RPMI8226 (cell line): ENCODE measurements around the gene PDE4C.

ENCODE experiments used
- DNase-seq: peaks from one replicate; pipeline ENCODE4 v3.0.0-alpha.2; 2015

PDE4C gene

GRCh38 chr19:18225702-18226468, at the start of gene PDE4C:
TSS of gene PDE4C (minus strand) at chr19:18226438. CDS start at chr19:18226415, 23 bp downstream.
- no peak for DNase-seq

GRCh38 chr19:18274781-18275356, 48.6 kb upstream of the PDE4C start:
- no peak for DNase-seq

- DNase-seq: no peak
Measured at GRCh38 chr19:18274219-18274780, 48.1 kb upstream of the PDE4C start, which contains the start of gene IQCN. TSS of gene IQCN (minus strand) at chr19:18274452. CDS start at chr19:18269478, 4,974 bp downstream.

GRCh38 chr19:18273561-18274218, 47.5 kb upstream of the PDE4C start:
- DNase-seq: no peak

DNA sequence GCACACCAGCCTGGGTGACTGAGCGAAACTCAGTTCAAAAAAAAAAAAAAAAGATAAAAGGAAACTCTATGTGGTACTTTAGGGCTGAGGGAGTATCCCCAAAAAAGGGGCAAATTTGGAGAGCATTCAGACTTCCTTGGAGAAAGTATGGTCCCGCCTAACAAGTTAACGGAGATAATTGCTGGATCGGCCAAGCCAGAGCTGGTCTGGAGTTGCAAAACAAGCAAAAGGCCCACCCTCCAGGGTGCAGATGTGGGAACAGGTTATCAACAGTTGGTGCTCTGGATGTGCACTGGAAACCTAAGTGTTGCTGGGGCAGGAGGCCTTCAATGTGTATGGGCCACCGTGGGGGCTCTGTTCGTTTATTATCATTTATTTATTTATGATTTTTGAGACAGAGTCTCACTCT, 45.2 kb upstream of the PDE4C start:
- no peak for DNase-seq

- DNase-seq: no peak
Measured at GRCh38 chr19:18270326-18270725, 44.1 kb upstream of the PDE4C start.

DNA sequence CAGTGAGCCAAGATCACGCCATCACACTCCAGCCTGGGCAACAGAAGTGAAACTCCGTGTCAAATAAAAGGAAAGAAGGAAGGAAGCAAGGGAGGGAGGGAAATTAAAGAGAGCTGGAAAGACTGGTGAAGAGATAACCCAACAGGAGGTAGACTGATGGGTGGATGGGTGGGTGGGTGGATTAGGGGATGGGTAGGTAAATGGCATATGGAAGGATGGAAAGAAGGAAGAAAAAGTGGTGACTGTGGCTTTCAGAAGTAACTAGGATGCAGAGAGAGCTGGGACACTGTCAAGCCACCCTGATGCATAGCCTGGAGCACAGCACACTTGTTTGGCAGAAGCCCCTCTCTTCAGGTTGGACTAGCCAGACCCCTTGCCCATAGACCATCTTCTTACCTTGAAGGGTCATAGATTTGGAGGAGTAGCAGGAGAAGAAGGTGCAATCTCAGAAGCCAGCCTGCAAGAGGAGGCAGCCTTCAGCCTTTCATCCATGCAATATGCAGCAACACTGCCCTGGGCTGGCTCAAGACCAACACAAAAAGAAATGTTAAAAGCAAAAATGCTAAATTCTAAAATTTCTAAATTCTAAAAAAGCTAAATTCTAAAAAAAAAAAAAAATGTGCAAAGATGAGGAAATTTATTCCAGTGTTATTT, 43.0 kb upstream of the PDE4C start:
- no peak for DNase-seq

- DNase-seq: no peak
Measured at GRCh38 chr19:18266771-18267686, 40.8 kb upstream of the PDE4C start.

DNA sequence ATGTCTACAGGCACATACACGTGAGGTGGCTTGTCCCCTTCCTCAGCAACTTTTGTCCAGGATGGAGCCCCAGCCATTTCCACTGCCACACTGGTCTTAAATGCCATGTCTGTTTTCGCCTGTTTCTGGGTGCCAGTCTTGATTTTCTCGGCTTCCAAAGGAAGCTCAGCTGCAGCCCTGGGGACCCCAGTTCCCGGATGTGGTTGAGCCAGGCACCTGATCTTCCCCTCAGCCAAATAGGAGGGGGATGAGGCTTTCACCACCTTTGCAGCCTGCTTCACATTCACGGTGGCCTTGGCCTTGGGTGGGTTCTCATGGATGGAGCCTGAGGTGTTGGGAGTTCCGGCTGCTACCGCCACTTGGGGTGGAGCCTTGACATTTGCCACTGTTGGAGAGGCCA, 39.3 kb upstream of the PDE4C start:
- no peak for DNase-seq

DNA sequence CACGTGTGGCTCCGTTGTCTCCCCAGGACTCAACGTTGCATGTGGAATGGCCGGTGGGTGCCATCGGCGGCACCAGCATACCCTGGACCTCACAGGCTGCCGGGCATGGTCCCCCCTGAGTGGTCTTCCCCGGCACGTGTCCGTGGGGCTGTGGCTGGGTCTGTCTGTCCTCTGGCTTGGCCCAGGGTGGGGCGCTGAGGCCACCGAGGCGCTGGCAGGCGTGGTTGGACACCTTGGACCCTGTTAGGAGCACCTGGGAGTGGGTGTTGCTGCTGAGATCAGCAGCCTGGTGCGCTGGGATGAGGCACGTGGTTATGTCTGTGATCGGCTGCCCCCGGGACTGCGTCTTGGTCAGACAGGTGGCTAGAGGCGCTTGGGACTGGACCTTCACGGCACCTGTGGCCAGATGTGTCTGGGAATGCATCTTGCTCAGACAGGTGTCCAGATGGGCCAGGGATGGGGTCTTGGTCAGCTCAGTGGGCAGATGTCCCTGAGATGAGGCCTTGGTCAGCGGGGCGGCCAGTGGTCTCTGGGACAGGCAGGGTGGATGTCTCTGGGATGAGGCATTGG, 38.8 kb upstream of the PDE4C start:
- no peak for DNase-seq

DNA sequence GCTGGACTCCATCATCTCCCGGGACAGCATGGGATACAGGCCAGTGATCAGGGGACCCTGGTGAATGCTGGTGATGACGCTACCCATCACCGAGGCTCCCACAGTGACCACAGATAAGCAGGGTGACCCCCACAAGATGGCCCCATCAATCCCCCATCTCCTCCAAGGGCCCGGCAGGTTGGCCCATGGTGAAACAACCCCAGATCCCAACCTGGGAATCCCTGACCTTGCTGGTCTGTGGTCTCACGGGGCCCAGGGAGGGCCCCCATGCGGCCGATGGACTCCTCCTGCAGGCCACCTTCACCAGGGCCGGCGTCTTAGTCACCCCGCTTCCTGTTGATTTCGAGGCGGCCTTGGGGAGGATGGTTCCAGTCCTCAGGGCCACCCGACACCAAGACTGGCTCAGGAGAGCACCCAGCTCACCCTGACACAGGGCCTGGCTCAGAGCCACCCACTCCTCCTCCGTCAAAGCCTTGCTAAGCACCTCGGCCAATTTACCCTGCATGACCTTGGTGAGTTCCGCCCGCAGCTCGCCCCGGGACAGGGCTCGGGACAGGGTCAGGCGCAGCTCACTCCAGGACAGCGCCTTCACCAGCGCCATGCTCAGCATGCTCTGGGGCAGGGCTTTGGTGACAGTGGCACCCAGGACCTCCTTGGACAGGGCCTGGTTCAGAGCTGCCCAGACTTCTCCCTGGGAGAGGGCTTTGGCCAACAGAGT, 38.1 kb upstream of the PDE4C start:
- DNase-seq: peak; percentile 26

DNA sequence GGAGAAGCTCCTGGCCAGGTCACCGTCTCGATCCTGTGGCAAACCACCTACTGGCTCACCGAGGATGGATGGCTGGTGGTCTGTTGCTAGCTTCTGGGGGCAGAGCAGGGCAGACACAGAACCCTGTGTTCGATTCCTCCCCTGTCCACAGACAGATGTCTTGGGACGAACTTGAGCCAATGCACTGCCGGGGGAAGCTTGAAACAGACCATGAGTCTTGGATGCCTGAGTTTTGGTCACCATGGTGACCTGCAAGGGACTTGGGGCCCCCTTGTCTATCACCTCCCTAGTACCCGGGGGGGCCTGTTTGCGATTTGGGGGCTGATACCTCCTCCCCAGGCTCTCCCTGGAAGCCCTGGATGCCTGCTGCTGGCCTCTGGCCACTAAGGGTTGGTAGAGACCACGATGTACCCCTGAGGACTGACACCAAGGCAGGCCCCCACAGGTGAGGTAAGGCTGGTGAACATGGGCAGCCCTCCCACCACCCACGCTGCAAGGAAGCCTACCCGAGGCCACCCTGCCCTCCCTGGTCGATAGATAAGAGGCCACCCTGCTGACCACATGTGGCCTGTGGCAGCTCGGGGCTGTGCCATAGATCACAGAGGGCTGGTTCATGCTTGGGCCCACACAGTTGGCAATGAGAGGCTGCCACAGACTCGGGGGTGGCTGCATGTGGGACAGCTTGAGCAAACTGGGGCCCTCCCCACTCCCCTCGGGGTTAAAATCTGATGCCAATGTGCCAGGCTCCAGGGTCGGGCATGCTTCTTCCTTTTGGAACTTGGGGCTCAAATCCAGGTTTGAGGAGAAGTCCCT, 37.3 kb upstream of the PDE4C start:
- no peak for DNase-seq

- DNase-seq: no peak
Measured at GRCh38 chr19:18262917-18263316, 36.7 kb upstream of the PDE4C start.

- DNase-seq: no peak
Measured at GRCh38 chr19:18262144-18262543, 35.9 kb upstream of the PDE4C start.

DNA sequence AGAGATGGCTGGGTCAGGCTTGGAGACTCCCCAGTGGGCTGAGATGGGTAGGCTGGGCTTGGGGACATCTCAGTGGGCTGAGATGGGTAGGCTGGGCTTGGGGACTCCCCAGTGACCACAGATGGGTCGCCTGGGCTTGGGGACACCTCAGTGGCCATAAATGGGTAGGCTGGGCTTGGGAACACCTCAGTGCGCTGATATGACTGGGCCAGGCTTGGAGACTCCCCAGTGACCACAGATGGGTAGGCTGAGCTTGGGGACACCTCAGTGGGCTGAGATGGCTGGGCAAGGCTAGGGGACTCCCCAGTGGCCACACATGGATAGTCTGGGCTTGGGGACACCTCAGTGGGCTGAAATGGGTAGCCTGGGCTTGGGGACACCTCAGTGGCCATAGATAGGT, 35.2 kb upstream of the PDE4C start:
- no peak for DNase-seq

DNA sequence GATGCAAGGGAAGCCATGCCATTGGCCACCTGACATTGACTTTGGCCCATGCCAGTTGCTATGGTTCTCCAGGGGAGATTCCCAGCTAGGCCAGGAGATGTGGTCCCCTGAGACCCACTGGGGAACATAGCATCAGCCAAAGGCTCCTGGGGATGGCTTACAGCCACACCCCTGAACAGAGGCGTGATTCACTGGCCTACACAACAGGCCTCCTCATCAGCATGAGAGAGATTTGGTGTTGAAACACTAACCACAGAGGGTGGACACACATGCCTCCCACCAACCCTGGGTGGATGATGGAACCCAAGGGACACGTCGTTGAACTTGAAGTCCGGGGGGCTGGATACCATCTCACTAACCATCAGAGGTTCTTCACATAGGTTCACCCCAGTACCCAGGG, 33.7 kb upstream of the PDE4C start:
- DNase-seq: no peak

GRCh38 chr19:18257503-18258470, 31.5 kb upstream of the PDE4C start:
- no peak for DNase-seq

DNA sequence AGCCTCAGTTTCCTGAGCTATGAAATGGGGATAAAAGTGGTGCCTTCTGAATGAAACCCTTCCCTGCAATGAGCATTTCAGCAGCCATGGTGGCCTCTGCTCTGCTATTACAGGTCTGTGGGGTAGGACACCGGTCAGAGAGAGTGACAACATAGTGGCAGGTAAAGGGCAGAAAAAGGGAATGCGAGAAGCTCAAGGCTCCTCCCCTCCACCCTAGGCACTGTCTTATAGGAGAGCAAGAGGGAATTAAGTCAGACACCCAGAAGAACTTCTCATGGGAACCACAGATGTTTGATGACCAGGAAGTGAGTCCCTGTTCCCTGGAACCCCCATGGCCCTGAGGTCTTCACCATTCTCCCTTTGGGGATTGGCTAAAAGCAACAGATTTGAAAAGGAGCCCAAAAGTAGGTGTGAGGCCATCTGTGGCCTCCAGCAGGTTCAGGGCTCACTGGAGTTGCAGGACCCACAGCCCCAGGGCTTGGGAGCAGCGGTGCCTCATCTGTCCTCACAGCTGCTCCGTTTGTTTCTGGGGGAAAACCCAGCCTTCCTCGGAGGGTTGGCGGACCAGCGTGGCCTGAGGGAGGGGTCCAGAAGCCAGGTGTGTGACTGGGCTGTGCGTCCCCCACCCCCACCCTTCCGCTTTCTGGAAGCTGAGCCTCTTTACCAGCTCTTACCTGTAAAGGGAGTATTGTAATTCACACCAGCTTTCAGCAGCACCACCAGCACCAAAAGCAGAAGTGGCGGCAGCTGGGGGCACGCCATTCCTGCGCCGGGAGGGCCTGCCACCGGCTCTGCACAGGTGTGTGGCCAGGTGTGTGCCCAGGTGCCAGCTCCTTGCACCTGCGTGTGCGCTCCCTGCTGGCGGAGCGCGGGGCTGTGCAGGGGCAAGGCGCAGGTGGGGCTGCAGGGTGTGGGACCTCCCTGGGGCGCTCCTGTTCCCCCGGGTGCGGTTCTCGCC, 28.6 kb upstream of the PDE4C start:
- DNase-seq: peak; percentile 89
